Gastrocnemius medialis (tissue), 4 donors: ENCODE results near the gene TNFAIP3.

Source experiments
- POLR2A ChIP-seq, 2 donors: fragments of 450-650 bp; IDR thresholded peaks; one replicate each; pipeline ENCODE4 v1.6.1; 2017; ENCODE audit warnings: antibody characterized with exemption in 2 of 2, mild to moderate bottlenecking in 2 of 2, moderate library complexity in 2 of 2
- TF ChIP-seq, protein P1 (sequence below), 5 experiments: fragments of 450-650 bp in 3 of 5; fragments of 200-600 bp in 2 of 5; sonication (generic) in 2 of 5; IDR thresholded peaks in 4 of 5; conservative IDR thresholded peaks in 1 of 5; 1 replicate in 4 of 5; 2 replicates in 1 of 5; pipeline ENCODE4 v1.5.1; 2016 to 2019; ENCODE audit warnings: antibody characterized with exemption in 5 of 5, mild to moderate bottlenecking in 3 of 5, moderate library complexity in 3 of 5

DNA sequence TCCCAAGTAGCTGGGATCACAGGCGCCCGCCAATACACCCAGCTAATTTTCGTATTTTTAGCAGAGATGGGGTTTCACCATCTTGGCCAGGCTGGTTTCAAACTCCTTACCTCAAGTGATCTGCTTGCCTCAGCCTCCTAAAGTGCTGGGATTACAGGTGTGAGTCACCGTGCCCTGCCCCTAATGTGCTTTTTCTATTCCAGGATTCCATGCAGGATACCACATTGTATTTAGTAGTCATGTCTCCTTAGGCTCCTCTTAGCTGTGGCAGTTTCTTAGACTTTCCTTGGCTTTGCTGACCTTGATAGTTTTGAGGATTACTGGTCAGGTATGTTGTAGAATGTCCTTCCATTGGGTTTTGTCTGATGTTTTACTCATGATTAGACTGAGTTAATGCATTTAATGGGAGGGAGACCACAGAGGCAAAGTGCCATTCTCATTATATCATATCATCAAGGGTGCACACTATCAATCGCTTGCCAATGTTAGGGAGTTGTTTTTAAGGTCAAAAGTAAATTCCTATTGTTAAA lies 39.6 kb upstream of the TNFAIP3 start:
- TF ChIP-seq POLR2A (IDR thresholded peaks at IDR 0.05), result no peak
- TF ChIP-seq, protein P1, sequence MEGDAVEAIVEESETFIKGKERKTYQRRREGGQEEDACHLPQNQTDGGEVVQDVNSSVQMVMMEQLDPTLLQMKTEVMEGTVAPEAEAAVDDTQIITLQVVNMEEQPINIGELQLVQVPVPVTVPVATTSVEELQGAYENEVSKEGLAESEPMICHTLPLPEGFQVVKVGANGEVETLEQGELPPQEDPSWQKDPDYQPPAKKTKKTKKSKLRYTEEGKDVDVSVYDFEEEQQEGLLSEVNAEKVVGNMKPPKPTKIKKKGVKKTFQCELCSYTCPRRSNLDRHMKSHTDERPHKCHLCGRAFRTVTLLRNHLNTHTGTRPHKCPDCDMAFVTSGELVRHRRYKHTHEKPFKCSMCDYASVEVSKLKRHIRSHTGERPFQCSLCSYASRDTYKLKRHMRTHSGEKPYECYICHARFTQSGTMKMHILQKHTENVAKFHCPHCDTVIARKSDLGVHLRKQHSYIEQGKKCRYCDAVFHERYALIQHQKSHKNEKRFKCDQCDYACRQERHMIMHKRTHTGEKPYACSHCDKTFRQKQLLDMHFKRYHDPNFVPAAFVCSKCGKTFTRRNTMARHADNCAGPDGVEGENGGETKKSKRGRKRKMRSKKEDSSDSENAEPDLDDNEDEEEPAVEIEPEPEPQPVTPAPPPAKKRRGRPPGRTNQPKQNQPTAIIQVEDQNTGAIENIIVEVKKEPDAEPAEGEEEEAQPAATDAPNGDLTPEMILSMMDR (IDR thresholded peaks at IDR 0.05 in 4 of 5, conservative IDR thresholded peaks at IDR 0.05 in 1 of 5), result no peak
